WTC11 (cell line): ENCODE data around the gene FAM228B. TPM values are rescaled to one million over a fixed set of nuclear protein-coding genes. Genes with fewer than 3 reads are reported as not detected.

Experiments used
- ATAC-seq: fragments of 200-7000 bp; cut with Tn5 transposase; 2 replicates; pipeline ENCODE4 v1.10.0; 2021; ENCODE audit warnings: mild to moderate bottlenecking, moderate library complexity
- CTCF ChIA-PET: fragments of 300-600 bp; sonication (Branson Sonifier 250); formaldehyde crosslinking; loops from one replicate; lab custom pipeline; 2021; ENCODE audit warnings: antibody characterized with exemption; lab: Charles Lee
- POLR2A ChIA-PET: fragments of 350-600 bp; sonication (Branson Sonifier 250); formaldehyde crosslinking; loops from one replicate; lab custom pipeline; 2021; ENCODE audit warnings: antibody characterized with exemption; lab: Charles Lee
- DNase-seq: peaks from one replicate; pipeline ENCODE4 v3.0.0; 2021; ENCODE audit warnings: low spot score
- H3K27ac Mint-ChIP-seq: 2 replicates; pipeline ENCODE4 v1.8.0; 2021; ENCODE audit warnings: mixed read lengths
- H3K27me3 Mint-ChIP-seq: 2 replicates; pipeline ENCODE4 v1.8.0; 2021; ENCODE audit warnings: low read depth, mild to moderate bottlenecking, moderate library complexity, mixed read lengths
- H3K36me3 Mint-ChIP-seq: 2 replicates; pipeline ENCODE4 v1.8.0; 2021; ENCODE audit warnings: mixed read lengths
- H3K4me1 Mint-ChIP-seq: 2 replicates; pipeline ENCODE4 v1.8.0; 2022; ENCODE audit warnings: mixed read lengths
- H3K4me3 Mint-ChIP-seq: 2 replicates; pipeline ENCODE4 v1.8.0; 2021; ENCODE audit warnings: mild to moderate bottlenecking, moderate library complexity, mixed read lengths
- H3K9me3 Mint-ChIP-seq: 2 replicates; pipeline ENCODE4 v1.8.0; 2021; ENCODE audit warnings: mixed read lengths
- ARID4B ChIP-seq: sonication (generic); formaldehyde crosslinking; IDR thresholded peaks from 2 replicates; pipeline ENCODE4 v1.8.0; 2023; ENCODE audit warnings: missing genetic modification reagents, mild to moderate bottlenecking, borderline replicate concordance
- ATF6 ChIP-seq: sonication (generic); formaldehyde crosslinking; IDR thresholded peaks from 2 replicates; pipeline ENCODE4 v1.8.1; 2023; ENCODE audit warnings: mild to moderate bottlenecking, missing genetic modification reagents
- E2F1 ChIP-seq: sonication (generic); formaldehyde crosslinking; IDR thresholded peaks from 2 replicates; pipeline ENCODE4 v1.8.0; 2022; ENCODE audit warnings: mild to moderate bottlenecking, missing genetic modification reagents
- E2F5 ChIP-seq: sonication (generic); formaldehyde crosslinking; IDR thresholded peaks from 2 replicates; pipeline ENCODE4 v1.8.1; 2022; ENCODE audit warnings: mild to moderate bottlenecking, moderate library complexity, missing genetic modification reagents
- ESRRA ChIP-seq: sonication (generic); formaldehyde crosslinking; IDR thresholded peaks from 2 replicates; pipeline ENCODE4 v1.8.1; 2022; ENCODE audit warnings: mild to moderate bottlenecking, missing genetic modification reagents, borderline replicate concordance
- ETV6 ChIP-seq: sonication (generic); formaldehyde crosslinking; IDR thresholded peaks from 2 replicates; pipeline ENCODE4 v1.8.1; 2022; ENCODE audit warnings: mild to moderate bottlenecking, missing genetic modification reagents
- FOXK1 ChIP-seq: sonication (generic); formaldehyde crosslinking; IDR thresholded peaks from 2 replicates; pipeline ENCODE4 v1.8.0; 2022; ENCODE audit warnings: mild to moderate bottlenecking, moderate library complexity, missing genetic modification reagents
- GRHL2 ChIP-seq: fragments of 250-450 bp; sonication (Bioruptor Pico); IDR thresholded peaks from 2 replicates; pipeline ENCODE4 v1.8.0; 2022; ENCODE audit warnings: mild to moderate bottlenecking, moderate library complexity; ENCODE audit not compliant: insufficient replicate concordance, severe bottlenecking
- NFATC4 ChIP-seq: fragments of 250-450 bp; sonication (Bioruptor Pico); IDR thresholded peaks from 2 replicates; pipeline ENCODE4 v1.9.0; 2021; ENCODE audit warnings: mild to moderate bottlenecking
- NFYB ChIP-seq: sonication (generic); formaldehyde crosslinking; conservative IDR thresholded peaks from 2 replicates; pipeline ENCODE4 v1.8.0; 2022; ENCODE audit warnings: low read depth, missing genetic modification reagents
- RORB ChIP-seq: fragments of 250-450 bp; sonication (Bioruptor Pico); IDR thresholded peaks from 2 replicates; pipeline ENCODE4 v1.9.0; 2021; ENCODE audit warnings: mild to moderate bottlenecking
- SMAD3 ChIP-seq: sonication (generic); formaldehyde crosslinking; IDR thresholded peaks from 2 replicates; pipeline ENCODE4 v1.8.0; 2022; ENCODE audit warnings: missing genetic modification reagents, mild to moderate bottlenecking, borderline replicate concordance
- SMAD4 ChIP-seq: sonication (generic); formaldehyde crosslinking; IDR thresholded peaks from 2 replicates; pipeline ENCODE4 v1.8.0; 2022; ENCODE audit warnings: mild to moderate bottlenecking, missing genetic modification reagents
- TEAD4 ChIP-seq: sonication (generic); formaldehyde crosslinking; IDR thresholded peaks from 2 replicates; pipeline ENCODE4 v1.8.0; 2022; ENCODE audit warnings: mild to moderate bottlenecking, missing genetic modification reagents
- USF1 ChIP-seq: sonication (generic); formaldehyde crosslinking; IDR thresholded peaks from 2 replicates; pipeline ENCODE4 v1.8.0; 2022; ENCODE audit warnings: mild to moderate bottlenecking, missing genetic modification reagents
- USF2 ChIP-seq: sonication (generic); formaldehyde crosslinking; IDR thresholded peaks from 2 replicates; pipeline ENCODE4 v1.8.1; 2023; ENCODE audit warnings: mild to moderate bottlenecking, missing genetic modification reagents, moderate library complexity
- ZBTB21 ChIP-seq: sonication (generic); formaldehyde crosslinking; IDR thresholded peaks from 2 replicates; pipeline ENCODE4 v1.8.1; 2023; ENCODE audit warnings: mild to moderate bottlenecking, missing genetic modification reagents, borderline replicate concordance
- ZNF232 ChIP-seq: sonication (generic); formaldehyde crosslinking; IDR thresholded peaks from 2 replicates; pipeline ENCODE4 v1.8.0; 2022; ENCODE audit warnings: mild to moderate bottlenecking, missing genetic modification reagents
- ZNF416 ChIP-seq: fragments of 250-450 bp; sonication (Bioruptor Pico); IDR thresholded peaks from 2 replicates; pipeline ENCODE4 v1.9.0; 2021; ENCODE audit warnings: mild to moderate bottlenecking, inconsistent platforms
- ZNF512 ChIP-seq: sonication (generic); formaldehyde crosslinking; IDR thresholded peaks from 2 replicates; pipeline ENCODE4 v1.8.1; 2022; ENCODE audit warnings: missing genetic modification reagents, borderline replicate concordance
- total RNA-seq: library from RNA; stranded (reverse); gene quantifications from 3 replicates; pipeline ENCODE4 v1.2.3, GENCODE V29; 2021

FAM228B gene
- total RNA-seq, 1 experiment from 2014 or later = 2.7 TPM

GRCh38 chr2:24076849-24077534 is 46.3 kb upstream of the FAM228B start:
- ATAC-seq (peak; percentile 85), DNase-seq (no peak)
- Mint-ChIP-seq H3K9me3 (no peaks in the 10 kb centered on the region), H3K27ac (peak overlapping the region; percentile 87), H3K4me1 (peaks cover 21% of the 10 kb centered on the region), H3K27me3 (no peaks in the 10 kb centered on the region), H3K36me3 (peaks cover 45% of the 10 kb centered on the region), H3K4me3 (peak overlapping the region; percentile 84)
- ChIA-PET CTCF (interaction anchor here (0.7 to 1.9 kb wide), 17 partner anchors 8 to 453 kb away, joined by 3 to 22 read pairs (median 5); partner anchors contain the start of genes ATAD2B, PFN4, TP53I3 and WDCP), POLR2A (interaction anchor here (0.6 to 2.1 kb wide), 9 partner anchors 8 to 150 kb away, joined by 3 to 29 read pairs (median 4); partner anchors contain the start of genes ATAD2B, TP53I3 and WDCP)
- TF ChIP-seq ZNF416 (0 out of 2 replicates have a peak, but pooled peaks have one; percentile 76), E2F5 (CRISPR knock-in tag) (0 out of 2 replicates have a peak, but pooled peaks have one; percentile 15), NFYB (no peak), USF1 (CRISPR knock-in tag) (peak; percentile 54; the same call in 1 of the 2 replicates), SMAD4 (no peak), E2F1 (CRISPR knock-in tag) (0 out of 2 replicates have a peak, but pooled peaks have one; percentile 6), FOXK1 (CRISPR knock-in tag) (no peak), ZBTB21 (no peak), ATF6 (CRISPR knock-in tag) (no peak), SMAD3 (CRISPR knock-in tag) (no peak), GRHL2 (CRISPR knock-in tag) (no peak), ZNF232 (CRISPR knock-in tag) (no peak), RORB (CRISPR knock-in tag) (no peak), ETV6 (CRISPR knock-in tag) (0 out of 2 replicates have a peak, but pooled peaks have one; percentile 63), ARID4B (no peak), NFATC4 (no peak), USF2 (CRISPR knock-in tag) (peak; percentile 48), TEAD4 (CRISPR knock-in tag) (no peak), ESRRA (CRISPR knock-in tag) (no peak), ZNF512 (CRISPR knock-in tag) (no peak)
